Measurements from ENCODE around the gene CMTR1. TPM values are rescaled to one million over a fixed set of nuclear protein-coding genes. Genes with fewer than 3 reads are reported as not detected.

The CMTR1 gene
- total RNA-seq, 1 experiment from 2014 or later, result 37.7 TPM

DNA sequence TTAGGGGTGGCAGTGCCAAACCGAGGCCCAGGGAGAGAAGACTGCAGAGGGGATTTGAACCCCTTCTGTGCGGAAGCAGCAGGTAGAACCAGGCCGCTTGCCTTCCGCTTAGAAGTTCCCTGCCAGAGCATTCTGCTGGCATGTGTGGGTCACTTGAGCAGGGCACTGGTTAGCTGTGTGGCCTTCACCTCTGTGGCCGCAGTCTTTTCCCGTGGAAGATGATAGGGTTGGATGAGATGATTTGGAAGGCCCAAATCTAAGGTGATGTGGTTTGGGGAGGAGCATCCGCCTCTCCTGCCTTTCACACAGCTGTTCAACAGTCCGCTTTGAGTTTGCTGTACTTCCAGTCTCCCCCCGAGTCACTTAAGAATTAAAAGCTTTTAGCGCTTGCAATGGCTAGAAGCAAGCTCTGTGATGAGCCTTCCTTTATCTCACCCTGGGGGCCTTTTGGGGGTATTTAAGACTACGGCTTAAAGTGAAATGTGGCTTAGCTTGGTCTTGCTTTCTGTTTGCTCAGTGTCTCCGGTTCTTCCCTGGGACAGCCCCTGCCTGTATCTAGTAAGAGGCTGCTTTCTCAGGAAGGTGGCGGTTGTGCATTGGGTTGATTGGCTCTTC is 743 bp downstream of the CMTR1 start:
- TF ChIP-seq TCF7L2 (IDR thresholded peaks at IDR 0.05; ENCODE audit: low read depth, low read length) (no peak), SIN3A (IDR thresholded peaks at IDR 0.05; ENCODE audit: borderline replicate concordance, insufficient read depth, low read depth, low read length) (no peak), REST (IDR thresholded peaks at IDR 0.05; ENCODE audit: insufficient read depth in 1 of 2, low read depth in 2 of 2, low read length in 1 of 2) (no peak), POLR2AphosphoS5 (IDR thresholded peaks at IDR 0.05; ENCODE audit: low read depth, low read length) (no peak)
- TF ChIP-seq, protein P1, sequence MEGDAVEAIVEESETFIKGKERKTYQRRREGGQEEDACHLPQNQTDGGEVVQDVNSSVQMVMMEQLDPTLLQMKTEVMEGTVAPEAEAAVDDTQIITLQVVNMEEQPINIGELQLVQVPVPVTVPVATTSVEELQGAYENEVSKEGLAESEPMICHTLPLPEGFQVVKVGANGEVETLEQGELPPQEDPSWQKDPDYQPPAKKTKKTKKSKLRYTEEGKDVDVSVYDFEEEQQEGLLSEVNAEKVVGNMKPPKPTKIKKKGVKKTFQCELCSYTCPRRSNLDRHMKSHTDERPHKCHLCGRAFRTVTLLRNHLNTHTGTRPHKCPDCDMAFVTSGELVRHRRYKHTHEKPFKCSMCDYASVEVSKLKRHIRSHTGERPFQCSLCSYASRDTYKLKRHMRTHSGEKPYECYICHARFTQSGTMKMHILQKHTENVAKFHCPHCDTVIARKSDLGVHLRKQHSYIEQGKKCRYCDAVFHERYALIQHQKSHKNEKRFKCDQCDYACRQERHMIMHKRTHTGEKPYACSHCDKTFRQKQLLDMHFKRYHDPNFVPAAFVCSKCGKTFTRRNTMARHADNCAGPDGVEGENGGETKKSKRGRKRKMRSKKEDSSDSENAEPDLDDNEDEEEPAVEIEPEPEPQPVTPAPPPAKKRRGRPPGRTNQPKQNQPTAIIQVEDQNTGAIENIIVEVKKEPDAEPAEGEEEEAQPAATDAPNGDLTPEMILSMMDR (IDR thresholded peaks at IDR 0.05), result no peak
- CTCF ChIA-PET, result no interaction called here
- no peaks in the 10 kb centered on the region for H3K27me3 ChIP-seq (ENCODE audit: control insufficient read depth, insufficient read depth, low read length)
- H3K9me3 ChIP-seq (ENCODE audit: control insufficient read depth, insufficient read depth, low read depth, low read length), result no peaks in the 10 kb centered on the region
- peak overlapping the region; percentile 90 to 97 for H3K4me3 ChIP-seq (ENCODE audit: low read depth in 2 of 2, low read length in 2 of 2)
- ATAC-seq (peak; percentile 59), DNase-seq (ENCODE audit: low read depth, low spot score) (no peak)
- peak overlapping the region; percentile 84 for H3K27ac ChIP-seq (ENCODE audit: low read length)
- peaks cover 10% of the 10 kb centered on the region for H3K4me1 ChIP-seq (ENCODE audit: control insufficient read depth, insufficient read depth, low read length)
- BruUV-seq (replicated peaks), result no TSS peak
- H3K36me3 ChIP-seq (ENCODE audit: control insufficient read depth, insufficient read depth, low read length), result peaks cover 6% of the 10 kb centered on the region
- POLR2A ChIA-PET, result no interaction called here
- intact Hi-C loops (cut with micrococcal nuclease; ENCODE audit: unreplicated experiment) (no loop called here), in situ Hi-C loops (cut with HindIII; ENCODE audit: low pct_unique_long_range_greater_than_20kb, low sequenced_read_pairs) (no loop called here)

DNA sequence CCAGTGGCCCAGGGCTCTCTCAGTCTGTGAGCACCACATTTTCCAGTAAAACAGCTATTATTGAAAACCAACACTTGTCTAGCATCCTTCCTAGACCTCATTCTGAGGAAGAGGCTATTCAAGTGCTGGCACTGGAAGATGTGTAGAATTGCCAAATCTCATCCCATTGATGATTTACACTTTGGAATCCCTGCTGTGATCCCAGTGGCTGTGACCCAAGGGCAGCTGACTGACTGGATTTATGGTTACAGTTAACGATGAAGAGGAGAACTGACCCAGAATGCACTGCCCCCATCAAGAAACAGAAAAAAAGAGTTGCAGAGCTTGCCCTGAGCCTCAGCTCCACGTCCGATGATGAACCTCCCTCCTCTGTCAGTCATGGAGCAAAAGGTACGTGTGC is 2.4 kb downstream of the CMTR1 start:
- TF ChIP-seq TCF7L2 (IDR thresholded peaks at IDR 0.05; ENCODE audit: low read depth, low read length) (no peak), POLR2AphosphoS5 (IDR thresholded peaks at IDR 0.05; ENCODE audit: low read depth, low read length) (no peak), SIN3A (IDR thresholded peaks at IDR 0.05; ENCODE audit: borderline replicate concordance, insufficient read depth, low read depth, low read length) (no peak), REST (IDR thresholded peaks at IDR 0.05; ENCODE audit: insufficient read depth in 1 of 2, low read depth in 2 of 2, low read length in 1 of 2) (no peak)
- TF ChIP-seq, protein P1 (IDR thresholded peaks at IDR 0.05), result no peak
- no peaks in the 10 kb centered on the region for H3K27me3 ChIP-seq (ENCODE audit: control insufficient read depth, insufficient read depth, low read length)
- H3K4me1 ChIP-seq (ENCODE audit: control insufficient read depth, insufficient read depth, low read length), result peaks cover 10% of the 10 kb centered on the region
- ATAC-seq (no peak), DNase-seq (ENCODE audit: low read depth, low spot score) (no peak)
- no TSS peak for BruUV-seq (replicated peaks)
- H3K36me3 ChIP-seq (ENCODE audit: control insufficient read depth, insufficient read depth, low read length), result peaks cover 8% of the 10 kb centered on the region
- H3K4me3 ChIP-seq (ENCODE audit: low read depth in 2 of 2, low read length in 2 of 2), result no peak overlapping the region
- ChIA-PET POLR2A (no interaction called here), CTCF (no interaction called here)
- intact Hi-C loops (cut with micrococcal nuclease; ENCODE audit: unreplicated experiment) (no loop called here), in situ Hi-C loops (cut with HindIII; ENCODE audit: low pct_unique_long_range_greater_than_20kb, low sequenced_read_pairs) (no loop called here)
- H3K27ac ChIP-seq (ENCODE audit: low read length), result no peak overlapping the region
- no peaks in the 10 kb centered on the region for H3K9me3 ChIP-seq (ENCODE audit: control insufficient read depth, insufficient read depth, low read depth, low read length)

Measured in Panc1 (cell line).